Suppressor macrophage treated with lipopolysaccharide for 1 hour (primary cell): ENCODE measurements around the gene GRK6.

Experiments used
- DNase-seq, 3 donors: peaks; one replicate each; pipeline ENCODE4 v3.0.0-alpha.2; 2020 to 2022

Gene GRK6

GRCh38 chr5:177440990-177441780, 14.7 kb downstream of the GRK6 start:
- DNase-seq = no peak

- DNase-seq = no peak
These were observed 15.8 kb downstream of the GRK6 start for GRCh38 chr5:177442066-177442826.

GRCh38 chr5:177443144-177443983, 16.9 kb downstream of the GRK6 start:
- DNase-seq = no peak

GRCh38 chr5:177444106-177445051, 17.9 kb downstream of the GRK6 start:
- no peak for DNase-seq

- DNase-seq = no peak
These were observed 18.8 kb downstream of the GRK6 start for GRCh38 chr5:177445052-177445916.

- no peak for DNase-seq
These were observed 19.4 kb downstream of the GRK6 start for GRCh38 chr5:177445917-177446199.

GRCh38 chr5:177446200-177447065, 20.0 kb downstream of the GRK6 start, which contains the start of gene PRR7:
Gene PRR7 (plus strand): TSS chr5:177446814. CDS start chr5:177455068, 8,254 bp downstream.
- DNase-seq = peak; percentile 47 to 75 (median 53)

- no peak for DNase-seq
These were observed 20.7 kb downstream of the GRK6 start for GRCh38 chr5:177447066-177447610.

GRCh38 chr5:177447611-177448243, 21.3 kb downstream of the GRK6 start:
- peak; percentile 41 to 60 (median 55) for DNase-seq

- no peak for DNase-seq
These were observed 21.9 kb downstream of the GRK6 start for GRCh38 chr5:177448244-177448950.

GRCh38 chr5:177449140-177450061, 22.9 kb downstream of the GRK6 start:
- DNase-seq = no peak

GRCh38 chr5:177450667-177451424, 24.4 kb downstream of the GRK6 start:
- no peak for DNase-seq

- no peak for DNase-seq
These were observed 26.5 kb downstream of the GRK6 start for GRCh38 chr5:177452688-177453638.

GRCh38 chr5:177453852-177454396, 27.4 kb downstream of the GRK6 start:
- DNase-seq = peak in 1 of 3 donors; percentile 50

- DNase-seq = peak; percentile 95 to 99 (median 97)
These were observed 28.0 kb downstream of the GRK6 start for GRCh38 chr5:177454397-177455035.
